Endothelial cell of coronary artery (primary cell): ENCODE results near the gene SH2D7. TPM values are rescaled to one million over a fixed set of nuclear protein-coding genes. Genes with fewer than 3 reads are reported as not detected.

Experiments used
- total RNA-seq: library from RNA; depleted of rRNA; stranded (reverse); fragments of >200 nt; gene quantifications from 2 replicates; pipeline ENCODE4 v1.2.3, GENCODE V29; 2014

Gene SH2D7
- total RNA-seq: not detected in 2 replicates

DNA sequence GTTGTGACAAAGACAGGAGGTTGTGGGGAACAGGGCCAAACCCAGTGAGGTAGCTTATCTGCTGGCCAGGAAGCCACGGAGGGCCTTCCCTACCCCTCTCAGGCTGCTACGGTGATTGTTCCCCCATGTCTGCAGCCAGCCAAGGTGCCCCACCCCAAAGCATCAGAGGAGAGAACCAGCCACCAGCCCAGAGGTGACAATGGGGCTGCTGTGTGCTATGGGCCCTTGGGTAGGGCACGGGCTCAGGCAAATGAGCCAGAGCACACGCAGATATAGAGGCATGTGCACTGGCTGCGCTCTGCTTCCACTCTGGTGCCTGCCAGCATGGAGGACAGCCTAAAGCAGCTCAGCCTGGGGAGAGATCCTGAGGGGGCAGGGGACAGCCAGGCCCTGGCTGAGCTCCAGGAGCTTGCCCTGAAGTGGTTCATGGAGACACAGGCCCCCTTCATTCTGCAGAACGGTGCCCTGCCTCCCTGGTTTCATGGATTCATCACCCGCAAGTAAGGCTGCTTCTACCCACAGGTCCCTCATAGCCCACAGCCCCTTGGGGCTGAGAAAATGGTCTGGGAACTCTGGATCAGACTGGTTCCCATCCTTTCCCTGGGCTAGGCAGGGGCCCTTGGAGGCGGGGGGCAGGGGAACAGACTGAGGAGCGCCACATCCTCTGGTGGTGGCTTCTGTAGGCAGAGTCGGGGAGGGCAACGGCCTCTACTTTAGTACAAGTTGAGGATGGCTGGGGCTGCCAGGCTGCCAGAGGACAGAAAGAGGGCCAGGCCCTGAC, at the start of gene SH2D7:
TSS of gene SH2D7 (plus strand) at position 301 of the 781 bp plus-strand sequence. CDS start at position 325, 24 bp downstream.

DNA sequence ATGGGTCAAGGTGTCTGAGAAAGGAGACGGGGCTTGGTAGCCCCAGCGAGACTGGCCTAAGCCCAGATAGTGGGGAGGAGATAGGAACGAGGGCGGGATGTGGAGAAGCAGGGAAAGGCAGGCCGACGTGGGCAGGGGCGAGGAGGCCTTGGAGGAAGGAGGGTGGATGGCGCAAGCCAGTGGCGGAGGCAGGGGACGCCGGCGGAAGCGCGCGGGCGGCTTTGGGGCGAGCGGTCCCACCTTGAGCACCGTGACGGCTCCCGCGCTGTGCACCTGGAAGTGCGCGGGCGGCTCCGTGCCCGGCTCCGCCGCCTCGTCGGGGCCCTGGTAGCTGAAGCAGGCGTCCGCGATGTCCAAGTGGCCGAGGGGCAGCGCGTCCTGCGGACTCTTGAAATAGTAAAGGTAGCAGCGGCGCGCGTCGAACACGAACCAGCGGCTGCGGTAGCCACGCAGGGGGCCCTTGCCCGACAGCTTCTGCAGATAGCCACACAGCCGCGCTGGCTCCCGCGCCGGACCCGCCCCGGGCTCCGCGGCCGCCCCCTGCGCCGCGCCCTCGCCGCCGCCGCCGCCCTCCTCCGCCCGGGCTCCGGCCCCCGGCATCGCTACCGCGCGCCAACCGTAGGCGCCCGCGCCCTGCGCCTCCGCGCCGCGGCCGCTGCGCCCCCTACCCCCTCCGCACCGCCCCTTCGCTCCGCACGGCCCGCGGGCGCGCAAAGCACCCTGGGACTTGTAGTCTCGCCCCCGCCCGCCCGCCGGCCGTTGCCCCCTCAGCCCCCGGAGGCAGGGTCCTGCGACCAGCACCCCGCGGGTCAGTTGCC, 15.1 kb upstream of the SH2D7 start, which contains the start of gene TBC1D2B:
TSS of gene TBC1D2B (minus strand) at position 659 of the 818 bp plus-strand sequence. CDS start at position 600, 59 bp downstream.

DNA sequence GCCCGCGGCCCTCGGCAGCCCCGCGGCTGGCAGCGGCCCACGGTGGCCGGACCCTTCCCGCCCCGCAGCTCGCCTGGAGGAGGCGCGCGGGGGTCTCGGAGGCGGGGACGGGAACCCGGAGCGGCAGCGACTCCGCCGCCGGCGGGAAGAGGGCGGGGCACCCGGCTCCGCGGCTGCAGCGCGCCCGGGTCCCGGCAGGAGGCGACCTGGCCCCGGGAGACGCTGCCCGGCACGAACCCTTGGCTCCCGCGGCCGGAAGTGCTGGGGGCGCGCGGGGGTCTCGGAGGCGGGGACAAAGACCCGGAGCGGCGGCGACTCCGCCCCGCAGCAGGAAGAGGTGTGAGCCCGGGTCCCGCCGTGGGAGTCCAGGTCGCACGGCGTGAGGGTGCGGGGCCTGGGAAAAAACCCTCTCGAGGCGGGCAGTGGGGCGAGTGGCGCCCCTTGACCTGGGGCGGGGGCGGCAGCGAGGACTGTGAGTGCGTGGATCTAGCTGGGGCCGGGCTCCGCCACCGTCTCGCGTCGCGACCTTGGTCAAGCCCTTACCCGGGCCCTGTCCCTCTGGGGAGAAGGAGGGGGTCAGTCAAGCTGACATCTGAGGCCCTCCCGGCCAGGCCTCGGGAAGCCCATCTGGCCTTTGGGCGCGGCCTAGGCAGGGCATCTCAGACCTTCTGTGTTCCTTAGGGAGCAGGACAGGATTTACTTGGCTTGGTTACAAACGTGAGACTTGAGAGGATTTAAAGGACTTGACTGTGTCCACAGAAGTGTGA, 39.1 kb downstream of the SH2D7 start, which contains the start of gene CIB2:
TSS of gene CIB2 (minus strand) at position 151 of the 767 bp plus-strand sequence. CDS start 230 bp downstream, outside the sequence.

DNA sequence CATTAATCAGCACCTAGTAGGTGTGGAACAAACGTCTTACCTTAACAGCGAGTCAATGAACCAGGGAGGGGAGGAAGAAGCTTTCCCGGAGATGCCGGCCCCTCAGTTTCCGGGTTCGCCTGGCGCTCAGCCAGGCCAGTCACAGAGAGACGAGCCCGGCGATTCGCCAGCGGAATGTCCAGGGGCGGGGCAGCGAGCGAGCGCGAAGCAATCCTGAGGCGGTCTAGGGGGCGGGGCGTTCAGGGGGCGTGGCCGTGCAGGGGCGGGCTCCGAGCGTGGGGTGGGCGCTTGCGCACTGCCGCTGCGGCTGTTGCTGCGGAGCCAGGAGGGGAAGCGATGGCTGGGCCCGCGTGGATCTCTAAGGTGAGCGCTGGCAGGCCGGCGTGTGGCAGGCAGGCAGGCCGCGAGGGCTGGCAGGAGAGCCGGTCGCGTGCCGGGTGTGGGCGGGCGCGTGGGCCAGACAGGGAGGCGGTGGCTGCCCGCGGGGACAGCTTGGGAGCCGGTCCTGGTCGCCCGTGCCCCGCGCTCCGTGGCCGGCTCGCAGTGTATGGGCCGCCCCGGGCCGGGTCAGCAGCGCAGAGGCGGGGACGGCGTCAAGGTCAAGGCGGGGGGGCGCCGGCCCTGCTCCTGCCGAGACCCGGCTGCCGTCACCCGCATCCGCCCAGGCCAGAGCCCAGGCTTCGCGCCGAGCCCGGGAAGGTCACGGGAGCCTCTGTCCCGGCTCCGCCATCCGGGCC, 56.9 kb downstream of the SH2D7 start, which contains the start of gene IDH3A:
TSS of gene IDH3A (plus strand) at position 295 of the 737 bp plus-strand sequence. CDS start at position 337, 42 bp downstream.

Other genes starting within 250 kb of the SH2D7 start
- 25.9 and 29.6 TPM in 2 replicates for gene TBC1D2B, start 14.8 kb upstream of the SH2D7 start, total RNA-seq
- 1.4 and 4.0 TPM in 2 replicates for gene CIB2, start 38.9 kb downstream of the SH2D7 start, total RNA-seq
- gene IDH3A, start 56.8 kb downstream of the SH2D7 start, total RNA-seq: 27.4 and 27.7 TPM in 2 replicates
- gene ACSBG1, start 142.0 kb downstream of the SH2D7 start, total RNA-seq: not detected in 2 replicates
- 5.3 and 10.0 TPM in 2 replicates for gene DNAJA4, start 172.0 kb downstream of the SH2D7 start, total RNA-seq
- gene SKIC8, start 207.0 kb downstream of the SH2D7 start, total RNA-seq: 79.0 and 93.5 TPM in 2 replicates
- gene CRABP1, start 247.8 kb downstream of the SH2D7 start, total RNA-seq: not detected in 2 replicates